Renal cortex interstitium (tissue), 11 donors: Measurements from ENCODE around the gene WNT8B. TPM values are rescaled to one million over a fixed set of nuclear protein-coding genes. Genes with fewer than 3 reads are reported as not detected.

Source experiments
- DNase-seq, 11 donors: peaks; one replicate each; pipeline ENCODE4 v3.0.0-alpha.2; 2013; ENCODE audit warnings: low read depth in 9 of 11, low spot score in 4 of 11; ENCODE audit errors: extremely low read depth in 1 of 11
- polyA plus RNA-seq, 3 donors: library from polyadenylated mRNA; unstranded; fragments of 120-200 nt; gene quantifications; one replicate each; pipeline ENCODE4 v1.2.1, GENCODE V29; 2013; ENCODE audit not compliant: insufficient read length in 3 of 3

WNT8B gene
- polyA plus RNA-seq, 3 donors: 0.82 to 0.97 (median 0.92) TPM

GRCh38 chr10:100508691-100509150, 45.9 kb downstream of the WNT8B start:
- DNase-seq: peak in 2 of 11 donors; percentile 19 to 36

DNA sequence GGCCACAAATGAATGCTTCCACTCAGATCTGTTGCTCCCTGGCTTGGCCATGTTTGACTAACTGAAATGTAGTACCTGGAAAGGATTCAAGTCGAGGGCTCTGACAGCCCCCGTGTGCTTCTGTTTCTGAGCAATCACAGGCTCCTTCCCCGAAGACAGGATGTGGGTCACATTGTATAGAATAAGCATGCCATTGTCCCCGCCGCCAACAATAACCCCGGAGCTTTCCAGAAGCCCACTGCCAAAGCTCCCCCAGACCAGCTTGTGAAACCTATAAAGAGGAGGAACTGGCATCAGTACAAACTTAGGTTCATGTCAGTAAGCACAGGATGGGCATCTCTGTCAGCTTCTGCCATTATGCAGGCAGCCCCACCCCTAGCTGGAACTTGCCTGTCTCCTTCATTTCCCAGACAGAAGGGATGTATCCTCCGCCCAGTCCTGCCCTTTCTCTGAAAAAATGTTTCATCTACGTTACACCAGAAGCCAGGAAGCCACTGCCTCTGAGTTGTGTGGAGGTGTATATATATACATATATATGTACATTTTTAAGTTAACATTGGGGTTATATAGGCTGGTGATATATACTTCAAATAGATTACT, 46.5 kb downstream of the WNT8B start:
- DNase-seq: no peak

DNA sequence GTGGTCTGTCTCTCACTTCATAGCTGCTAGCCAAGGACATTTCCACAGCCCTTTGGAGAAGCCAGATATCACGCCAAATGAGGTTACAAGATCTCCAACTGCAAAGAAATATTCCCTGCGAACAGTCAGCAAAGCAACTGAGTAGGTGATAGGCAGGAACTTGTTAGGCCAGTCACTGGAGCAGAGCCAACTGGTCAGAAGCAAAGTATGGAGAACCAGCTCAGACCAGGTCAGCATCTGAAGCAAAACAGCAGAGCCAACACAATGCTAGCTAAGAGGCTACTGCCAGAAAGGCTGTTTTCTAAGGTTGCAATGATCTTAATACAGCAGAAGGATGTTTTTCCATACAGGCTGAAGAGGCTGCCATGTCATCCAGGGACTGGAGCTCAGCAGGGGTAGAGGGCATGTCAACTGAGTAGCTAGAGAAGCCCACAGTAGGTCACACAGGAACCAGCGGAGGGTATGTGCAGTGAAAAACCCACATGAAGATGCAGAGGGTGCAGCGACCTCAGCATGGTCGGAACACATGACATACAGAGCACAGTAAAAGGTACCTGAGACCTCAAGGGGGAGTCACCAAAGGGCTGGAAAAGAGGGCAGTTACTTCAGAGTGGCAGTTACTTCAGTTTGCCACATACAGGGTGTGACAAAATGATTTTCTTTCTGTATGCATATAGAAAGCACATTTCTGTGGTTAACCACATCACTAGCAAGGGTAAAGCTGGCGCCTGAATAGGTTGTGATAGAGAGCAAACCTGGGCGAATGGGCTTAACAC, 47.9 kb downstream of the WNT8B start:
- no peak for DNase-seq

DNA sequence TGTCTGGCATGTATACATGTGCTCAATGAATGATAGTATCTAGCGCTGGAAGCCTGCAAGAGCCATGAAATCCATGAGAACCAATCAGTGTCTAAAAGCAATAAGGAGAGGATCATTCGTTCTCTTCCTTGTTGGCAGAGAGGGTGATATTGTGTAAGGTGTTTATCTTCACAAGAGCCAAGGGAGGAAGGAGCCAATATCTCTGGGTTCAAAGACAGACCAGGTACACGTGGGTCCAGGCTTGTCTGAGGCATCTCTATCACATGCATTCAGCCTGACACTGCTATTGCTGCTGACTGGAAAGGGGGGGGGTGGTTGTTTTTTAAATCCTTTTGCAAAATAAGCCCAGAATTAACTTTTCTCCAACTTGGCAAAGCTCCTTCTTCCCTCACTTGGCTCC, 52.8 kb downstream of the WNT8B start:
- no peak for DNase-seq

DNA sequence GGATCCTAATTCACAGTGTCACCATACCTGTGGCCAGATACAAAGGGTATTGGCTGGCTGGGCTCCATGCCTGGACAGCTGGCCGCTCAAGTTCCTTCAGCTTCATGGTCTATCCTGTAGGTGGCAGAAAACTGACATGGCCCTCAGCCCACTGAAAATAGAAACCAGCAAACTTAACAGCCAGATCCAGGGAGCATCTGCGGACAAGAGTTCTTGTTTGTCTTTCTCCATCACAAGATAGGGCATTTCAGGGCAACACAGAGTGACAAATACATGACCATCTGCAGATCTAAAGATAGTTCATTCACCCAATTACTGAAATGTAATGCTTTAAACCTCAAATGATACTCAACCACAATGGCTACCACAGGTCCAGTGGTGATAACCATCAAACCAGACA, 54.0 kb downstream of the WNT8B start:
- DNase-seq: no peak

DNA sequence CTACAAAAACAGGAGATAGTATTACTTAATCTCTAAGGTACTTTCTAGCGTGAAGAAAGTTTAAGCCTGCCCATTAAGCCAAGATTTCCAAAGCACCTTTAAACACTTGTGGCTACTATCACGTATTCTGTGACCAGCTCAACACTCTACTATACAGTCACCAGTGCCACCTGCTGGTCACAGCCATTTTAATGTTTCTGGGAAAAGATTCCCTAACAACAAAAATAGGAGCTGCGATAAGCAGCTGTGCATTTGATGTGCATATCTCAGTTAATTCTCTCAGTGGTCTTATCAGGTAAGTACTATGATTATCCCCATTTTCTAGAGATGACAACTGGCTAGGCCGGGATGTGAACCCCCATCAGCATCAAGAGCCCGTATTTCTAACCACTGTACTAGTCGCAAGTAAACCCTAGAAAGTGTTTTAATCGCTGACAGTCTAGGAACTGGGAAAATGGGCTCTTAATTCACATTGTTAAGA, 56.0 kb downstream of the WNT8B start:
- peak in 6 of 11 donors; percentile 56 to 79 (median 60) for DNase-seq

DNA sequence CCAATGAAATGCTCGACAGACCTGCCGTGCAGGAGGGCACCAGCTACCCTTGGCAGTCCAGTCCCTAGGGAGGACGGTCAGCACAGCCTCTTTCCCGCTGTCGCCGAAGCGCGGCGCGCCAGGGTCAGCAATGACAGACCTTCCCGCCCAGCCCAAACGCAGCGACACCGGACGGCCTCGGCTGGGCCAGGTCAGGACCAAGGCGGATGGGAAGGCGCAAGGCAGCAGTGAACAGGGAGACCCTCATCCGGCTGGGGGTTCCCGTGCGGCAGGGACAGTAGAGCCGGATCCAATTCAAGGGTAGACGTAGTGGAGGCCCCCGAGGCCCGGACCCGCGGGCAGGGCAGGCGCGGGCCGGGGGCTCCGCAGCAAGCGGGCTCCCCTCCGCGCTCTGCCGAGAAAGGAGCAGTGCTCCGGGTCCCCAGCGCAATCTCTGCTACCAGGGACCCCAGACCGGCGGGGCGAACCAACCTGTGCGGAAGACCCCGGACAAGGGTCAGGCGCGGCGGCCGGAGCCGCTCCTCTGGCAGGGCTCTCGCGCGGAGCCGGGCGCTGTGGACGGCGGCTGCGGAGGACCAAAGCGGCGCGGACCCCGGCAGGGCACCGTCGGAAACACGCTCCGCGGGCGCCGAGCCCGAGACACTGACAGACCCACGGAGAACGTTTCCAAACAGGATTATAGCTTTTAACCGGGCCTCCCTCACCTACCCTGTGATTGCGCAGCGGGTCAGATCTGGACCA, 56.7 kb downstream of the WNT8B start, which contains the start of gene SEC31B:
SEC31B (minus strand) TSS at position 551 of the 741 bp plus-strand sequence. CDS start 2,909 bp downstream, outside the sequence.
- peak in 4 of 11 donors; percentile 17 to 28 (median 22) for DNase-seq

DNA sequence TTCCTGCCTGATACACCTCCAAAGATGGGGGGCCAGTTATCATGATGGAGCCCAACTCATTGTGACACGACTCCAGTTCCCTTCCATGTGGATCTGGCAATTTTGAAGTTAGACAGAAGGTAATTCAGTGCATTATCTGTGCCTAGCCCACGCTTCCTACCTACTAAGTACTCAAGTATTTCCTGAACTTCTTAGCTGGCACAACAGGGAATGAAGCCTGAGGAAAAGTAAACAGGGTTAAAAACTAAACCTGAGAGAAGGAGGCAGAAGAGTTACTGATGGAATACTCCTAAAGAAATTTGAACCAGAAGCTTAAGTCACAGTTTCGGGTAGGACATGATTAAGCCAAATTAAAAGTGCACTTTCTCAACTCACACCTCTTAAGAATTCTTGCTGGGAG, 58.0 kb downstream of the WNT8B start:
- DNase-seq: no peak

DNA sequence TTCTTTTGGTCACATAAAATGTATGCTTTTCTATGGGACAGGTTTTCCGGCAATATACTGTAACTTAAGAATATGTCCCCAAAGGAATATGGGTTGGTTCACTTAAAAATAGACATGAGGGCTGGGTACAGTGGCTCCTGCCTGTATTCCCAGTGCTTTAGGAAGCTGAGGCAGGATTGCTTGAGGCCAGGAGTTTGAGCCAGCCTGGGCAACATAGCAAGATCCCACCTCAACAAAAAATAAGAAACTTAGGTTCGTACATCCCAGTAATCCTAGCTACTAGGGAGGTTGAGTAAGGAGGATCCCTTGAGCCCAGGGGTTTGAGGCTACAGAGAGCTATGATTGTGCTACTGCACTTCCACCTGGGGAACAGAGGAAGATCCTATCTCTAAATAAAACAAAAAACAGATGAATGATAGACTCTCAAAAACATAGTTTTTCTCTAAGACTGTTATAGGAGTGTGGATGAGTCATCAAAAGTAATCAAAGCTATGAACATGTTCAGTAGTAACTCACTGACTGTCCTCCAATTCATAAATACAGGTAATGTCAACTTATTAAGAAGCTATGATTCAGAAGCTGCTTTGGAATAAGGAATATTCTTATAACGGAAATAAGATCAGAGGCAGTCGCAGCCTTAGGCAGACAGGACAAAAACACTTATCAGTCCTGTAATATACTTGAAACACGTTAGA, 59.4 kb downstream of the WNT8B start:
- no peak for DNase-seq

GRCh38 chr10:100522945-100523344, 60.1 kb downstream of the WNT8B start:
- DNase-seq: no peak

- no peak for DNase-seq
Measured at GRCh38 chr10:100524206-100524605, 61.4 kb downstream of the WNT8B start.

- no peak for DNase-seq
Measured at GRCh38 chr10:100524638-100525037, 61.8 kb downstream of the WNT8B start.

GRCh38 chr10:100528123-100528886, 65.5 kb downstream of the WNT8B start:
- no peak for DNase-seq

DNA sequence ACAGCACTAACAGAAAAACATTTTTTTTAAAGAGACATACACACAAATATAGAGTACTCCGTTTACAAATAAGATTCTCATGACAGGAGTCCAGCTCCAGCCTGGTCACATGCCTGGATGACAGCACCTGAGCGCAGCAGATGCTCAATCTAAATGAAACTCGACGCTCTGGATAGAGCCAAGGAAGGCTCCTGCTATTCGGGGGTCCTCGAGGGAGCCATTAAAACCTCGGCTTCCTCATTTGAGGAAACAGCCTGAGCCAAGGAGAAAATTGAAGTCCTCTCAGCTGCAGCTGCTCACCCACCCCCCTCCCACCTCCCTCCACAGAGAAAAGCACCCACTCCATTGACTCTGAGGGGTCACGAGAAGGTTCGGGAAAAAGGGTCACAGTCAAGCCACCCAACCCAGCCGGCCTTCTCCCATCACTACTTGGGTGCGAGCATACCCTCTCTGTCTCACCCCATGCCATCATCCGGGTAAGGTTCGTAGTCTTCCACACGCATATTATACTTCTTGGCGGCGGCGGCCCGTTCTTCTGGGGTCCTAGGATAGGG, 66.2 kb downstream of the WNT8B start:
- peak in 2 of 11 donors; percentile 1 to 5 for DNase-seq

DNA sequence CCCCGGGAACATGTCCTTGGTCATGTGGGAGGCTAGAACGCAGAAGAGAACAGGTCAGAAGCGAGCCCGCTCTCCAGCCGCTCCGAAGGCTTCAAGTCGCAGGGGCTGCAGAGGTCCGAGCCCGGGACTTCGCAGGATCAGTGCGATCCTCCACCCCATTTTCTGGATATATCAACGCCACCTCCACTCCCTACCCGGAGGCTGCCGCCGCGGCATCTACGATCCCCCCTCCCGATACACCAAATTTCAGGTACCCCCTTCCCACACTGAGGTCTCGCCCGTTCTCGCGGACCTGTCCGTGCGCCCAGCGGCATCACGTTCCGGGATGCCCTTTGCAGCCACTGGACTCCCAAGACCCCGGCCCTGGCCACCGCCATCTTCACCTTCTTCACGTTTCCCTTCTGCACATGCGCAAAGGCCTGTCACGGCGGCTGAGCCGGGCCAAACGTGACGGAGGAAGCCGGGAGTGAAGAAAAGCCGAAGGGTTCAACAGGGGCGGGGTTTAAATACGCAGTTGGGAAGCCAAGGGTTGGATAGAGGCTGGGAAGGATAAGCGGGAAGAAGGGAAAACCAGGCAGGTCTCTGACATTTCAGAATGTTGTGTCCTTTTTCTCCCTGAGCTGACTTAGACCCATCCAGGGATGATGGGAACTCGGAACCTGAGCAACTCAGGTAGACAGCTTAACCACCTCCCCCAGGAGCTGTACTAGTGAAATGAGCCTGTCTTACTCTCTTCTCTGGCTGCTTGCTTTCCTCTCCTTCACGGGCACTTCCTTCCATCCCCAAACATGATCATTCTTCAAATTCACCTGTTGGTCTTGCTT, 66.9 kb downstream of the WNT8B start, which contains the start of gene NDUFB8:
NDUFB8 (minus strand) TSS at position 397 of the 824 bp plus-strand sequence; CDS start at position 377, 20 bp downstream.
- DNase-seq: peak; percentile 73 to 93 (median 86)

GRCh38 chr10:100531761-100532160, 69.0 kb downstream of the WNT8B start:
- DNase-seq: no peak
